Stimulated activated naive B cell treated with anti-CD40 and anti-IgM and Interleukin-4, amounts not matched to agents 10 μg/mL and 1 μg/mL and 100 μg/mL, for 72 hours (primary cell): ENCODE measurements around the gene TK2.

ENCODE experiments used
- ATAC-seq, 2 donors: fragments of 150-1000 bp; cut with Tn5 transposase; replicated peaks; 2 replicates each; pipeline ENCODE4 v1.10.0; 2021; ENCODE audit warnings: moderate library complexity in 1 of 2
- DNase-seq: peaks from one replicate; pipeline ENCODE4 v3.0.0; 2021
- H3K27ac Mint-ChIP-seq: one replicate; pipeline ENCODE4 v1.8.0; 2022; ENCODE audit warnings: mild to moderate bottlenecking, mixed read lengths
- H3K27me3 Mint-ChIP-seq, 2 donors: one replicate each; pipeline ENCODE4 v1.8.0; 2022; ENCODE audit warnings: mixed read lengths in 2 of 2
- H3K36me3 Mint-ChIP-seq, 2 donors: one replicate each; pipeline ENCODE4 v1.8.0; 2022; ENCODE audit warnings: mixed read lengths in 2 of 2, mild to moderate bottlenecking in 1 of 2
- H3K4me1 Mint-ChIP-seq, 2 donors: one replicate each; pipeline ENCODE4 v1.8.0; 2022; ENCODE audit warnings: mixed read lengths in 2 of 2, mild to moderate bottlenecking in 1 of 2
- H3K4me3 Mint-ChIP-seq, 2 donors: one replicate each; pipeline ENCODE4 v1.8.0; 2022; ENCODE audit warnings: mild to moderate bottlenecking in 2 of 2, mixed read lengths in 2 of 2, moderate library complexity in 1 of 2
- H3K9me3 Mint-ChIP-seq, 2 donors: one replicate each; pipeline ENCODE4 v1.8.0; 2022; ENCODE audit warnings: mixed read lengths in 2 of 2, mild to moderate bottlenecking in 1 of 2

Gene TK2

DNA sequence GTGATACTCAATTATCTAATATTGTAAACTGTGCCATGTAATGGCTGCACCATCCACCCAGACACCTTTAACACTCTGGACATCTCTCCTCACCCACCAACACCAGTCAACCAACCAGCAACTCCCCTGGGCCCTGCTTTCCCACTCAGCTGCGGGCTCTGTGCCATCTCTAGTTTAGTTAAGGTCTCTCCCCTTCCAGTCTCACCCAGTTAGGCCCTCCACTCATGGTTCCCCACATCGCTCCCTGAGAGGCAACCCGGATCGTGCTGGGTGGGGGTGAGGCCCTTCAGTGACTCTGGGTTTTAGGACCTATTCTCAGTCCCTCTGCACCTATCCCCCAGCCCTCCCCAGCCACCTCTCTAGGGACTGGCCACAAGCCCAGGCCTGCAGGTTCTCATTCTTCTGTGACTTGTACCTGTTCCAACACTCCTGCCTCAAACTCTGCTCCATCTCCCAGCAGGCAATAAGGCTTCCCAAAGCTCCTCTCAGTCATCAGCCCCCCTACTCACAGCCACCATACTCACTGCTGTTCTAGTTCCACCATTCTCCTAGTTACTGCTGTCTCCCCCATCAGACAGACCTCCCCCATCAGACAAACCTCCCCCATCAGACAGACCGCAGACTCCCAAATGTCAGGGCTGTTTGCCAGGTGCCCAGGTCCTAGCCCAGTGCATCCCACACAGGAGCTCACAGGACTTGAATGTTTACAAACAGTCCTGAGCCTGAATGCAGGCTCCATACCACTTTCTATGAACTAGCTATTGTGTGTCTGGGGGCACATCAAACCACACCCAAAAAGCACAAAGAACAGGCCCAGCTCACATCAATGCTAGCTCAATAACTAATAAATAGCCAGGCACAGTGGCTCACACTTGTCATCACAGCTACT lies 2.6 kb downstream of the TK2 start:
- Mint-ChIP-seq H3K9me3 (peaks cover 0 to under 1% of the 10 kb centered on the region in 2 donors), H3K27me3 (peaks cover 0 to 2% of the 10 kb centered on the region in 2 donors), H3K4me3 (no peak overlapping the region), H3K4me1 (peaks cover 54 to 72% of the 10 kb centered on the region in 2 donors), H3K36me3 (peaks cover under 1 to 2% of the 10 kb centered on the region in 2 donors), H3K27ac (no peak overlapping the region)
- ATAC-seq (no peak), DNase-seq (no peak)

- Mint-ChIP-seq H3K9me3 (no peaks in the 10 kb centered on the region), H3K4me3 (peak overlapping the region in 1 of 2 donors; percentile 22), H3K4me1 (peaks cover 48 to 69% of the 10 kb centered on the region in 2 donors), H3K27me3 (no peaks in the 10 kb centered on the region), H3K27ac (peak overlapping the region; percentile 63), H3K36me3 (no peaks in the 10 kb centered on the region)
- DNase-seq, result no peak
- ATAC-seq, result peak in 1 of 2 donors; percentile 33
These were observed 5.7 kb downstream of the TK2 start for GRCh38 chr16:66544016-66544757.

- ATAC-seq (no peak), DNase-seq (no peak)
- Mint-ChIP-seq H3K9me3 (no peaks in the 10 kb centered on the region), H3K4me3 (no peak overlapping the region), H3K4me1 (peaks cover 45 to 68% of the 10 kb centered on the region in 2 donors), H3K36me3 (no peaks in the 10 kb centered on the region), H3K27me3 (no peaks in the 10 kb centered on the region), H3K27ac (peak overlapping the region; percentile 63)
These were observed 6.4 kb downstream of the TK2 start for GRCh38 chr16:66543541-66543940.

DNA sequence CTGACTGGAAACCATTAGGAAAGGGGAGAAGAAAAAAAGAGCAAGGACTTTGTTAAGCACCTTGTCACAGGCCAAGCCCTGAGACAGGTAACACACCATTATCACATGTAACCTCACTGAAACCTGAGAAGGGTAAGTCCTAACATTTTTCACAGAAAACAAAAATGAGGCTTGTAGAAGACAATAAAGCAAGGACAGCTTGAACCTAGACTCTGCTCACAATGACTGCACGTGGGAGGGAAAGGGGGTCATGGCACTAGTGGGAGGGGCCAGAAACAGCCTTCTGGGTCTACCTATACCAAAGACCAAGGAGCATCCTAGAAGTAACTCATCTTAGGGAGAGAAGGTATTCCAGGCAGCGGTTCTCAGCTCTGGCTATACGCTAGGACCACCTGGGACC lies 7.5 kb downstream of the TK2 start:
- no peak for DNase-seq
- Mint-ChIP-seq H3K4me1 (peaks cover 41 to 66% of the 10 kb centered on the region in 2 donors), H3K27ac (no peak overlapping the region), H3K27me3 (peaks cover 0 to 5% of the 10 kb centered on the region in 2 donors), H3K4me3 (no peak overlapping the region), H3K9me3 (no peaks in the 10 kb centered on the region), H3K36me3 (peaks cover 3% of the 10 kb centered on the region in 2 donors)
- no peak for ATAC-seq

- H3K27me3 Mint-ChIP-seq, result peaks cover 0 to 5% of the 10 kb centered on the region in 2 donors
- no peak overlapping the region for H3K27ac Mint-ChIP-seq
- no peaks in the 10 kb centered on the region for H3K9me3 Mint-ChIP-seq
- DNase-seq, result no peak
- H3K4me1 Mint-ChIP-seq, result peaks cover 40 to 66% of the 10 kb centered on the region in 2 donors
- ATAC-seq, result no peak
- H3K36me3 Mint-ChIP-seq, result peaks cover 3% of the 10 kb centered on the region in 2 donors
- no peak overlapping the region for H3K4me3 Mint-ChIP-seq
These were observed 8.2 kb downstream of the TK2 start for GRCh38 chr16:66541388-66542355.

DNA sequence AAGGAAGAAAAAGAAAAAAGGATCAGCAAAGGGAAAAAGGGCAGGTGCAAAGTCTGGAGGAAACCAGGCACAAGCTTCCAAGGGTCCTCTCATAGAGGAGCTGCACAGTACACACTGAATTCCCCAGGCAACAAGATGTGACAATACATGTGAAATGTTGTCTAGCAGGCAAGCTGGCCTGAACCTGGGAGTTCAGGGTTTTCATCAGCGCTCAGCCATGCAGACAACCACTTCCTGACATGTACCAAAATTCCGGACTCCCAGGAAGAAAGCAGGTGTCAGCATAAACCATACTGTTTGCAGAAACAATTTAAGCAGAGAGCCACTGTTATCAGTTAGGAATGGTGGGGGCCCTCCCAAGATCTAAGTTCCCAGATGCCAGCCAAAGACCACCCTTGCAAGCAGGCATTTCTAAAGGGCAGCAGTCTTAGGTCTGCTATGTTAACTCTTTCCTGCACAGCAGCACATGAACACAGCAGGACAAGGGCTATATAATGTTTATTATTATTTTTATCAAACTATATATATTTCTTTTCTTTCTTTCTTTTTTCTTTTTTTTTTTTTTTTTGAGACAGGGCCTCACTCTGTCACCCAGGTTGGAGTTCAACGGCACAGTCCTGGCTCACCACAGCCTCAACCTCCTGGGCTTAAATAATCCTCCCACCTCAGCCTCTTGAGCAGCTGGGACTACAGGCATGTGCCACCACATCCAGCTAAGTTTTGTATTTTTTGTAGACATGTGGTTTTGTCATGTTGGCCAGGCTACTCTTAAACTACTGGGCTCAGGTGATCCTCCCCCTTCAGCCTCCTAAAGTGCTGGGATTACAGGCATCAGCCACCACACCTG lies 10.1 kb downstream of the TK2 start:
- peaks cover 3% of the 10 kb centered on the region in 2 donors for H3K36me3 Mint-ChIP-seq
- peaks cover 35 to 54% of the 10 kb centered on the region in 2 donors for H3K4me1 Mint-ChIP-seq
- no peak overlapping the region for H3K4me3 Mint-ChIP-seq
- ATAC-seq (peak; percentile 63 to 79), DNase-seq (no peak)
- no peaks in the 10 kb centered on the region for H3K9me3 Mint-ChIP-seq
- H3K27me3 Mint-ChIP-seq, result peaks cover 0 to 5% of the 10 kb centered on the region in 2 donors
- no peak overlapping the region for H3K27ac Mint-ChIP-seq

- H3K27ac Mint-ChIP-seq, result peak overlapping the region; percentile 42
- H3K9me3 Mint-ChIP-seq, result no peaks in the 10 kb centered on the region
- peaks cover 4 to 6% of the 10 kb centered on the region in 2 donors for H3K36me3 Mint-ChIP-seq
- H3K4me3 Mint-ChIP-seq, result peak overlapping the region in 1 of 2 donors; percentile 57
- no peak for ATAC-seq
- H3K27me3 Mint-ChIP-seq, result peaks cover 3 to 5% of the 10 kb centered on the region in 2 donors
- no peak for DNase-seq
- H3K4me1 Mint-ChIP-seq, result peaks cover 32 to 46% of the 10 kb centered on the region in 2 donors
These were observed 11.0 kb downstream of the TK2 start for GRCh38 chr16:66538910-66539309.

DNA sequence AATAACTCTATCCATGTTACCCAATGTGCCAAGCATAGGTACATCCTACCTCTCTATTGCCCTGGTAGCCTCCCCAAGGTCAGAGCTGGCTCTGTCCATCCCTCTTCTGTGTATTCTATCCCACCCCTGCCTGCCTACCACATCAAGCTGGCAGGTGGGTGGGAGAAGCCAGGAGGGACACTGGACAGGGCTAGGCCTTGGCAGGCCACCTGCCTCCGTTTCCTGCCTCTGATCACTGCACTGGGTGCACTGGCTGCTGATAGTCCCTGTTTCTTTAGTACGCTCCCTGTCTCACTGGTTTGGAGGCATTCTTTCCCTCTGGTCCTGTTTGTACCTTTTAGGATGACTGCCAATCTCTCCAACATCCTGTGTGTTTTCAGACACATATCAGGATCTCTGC lies 12.7 kb downstream of the TK2 start:
- no peak for ATAC-seq
- H3K4me3 Mint-ChIP-seq, result no peak overlapping the region
- H3K4me1 Mint-ChIP-seq, result peaks cover 28 to 40% of the 10 kb centered on the region in 2 donors
- H3K36me3 Mint-ChIP-seq, result peaks cover 4 to 6% of the 10 kb centered on the region in 2 donors
- DNase-seq, result no peak
- no peak overlapping the region for H3K27ac Mint-ChIP-seq
- no peaks in the 10 kb centered on the region for H3K9me3 Mint-ChIP-seq
- peaks cover 3 to 5% of the 10 kb centered on the region in 2 donors for H3K27me3 Mint-ChIP-seq

DNA sequence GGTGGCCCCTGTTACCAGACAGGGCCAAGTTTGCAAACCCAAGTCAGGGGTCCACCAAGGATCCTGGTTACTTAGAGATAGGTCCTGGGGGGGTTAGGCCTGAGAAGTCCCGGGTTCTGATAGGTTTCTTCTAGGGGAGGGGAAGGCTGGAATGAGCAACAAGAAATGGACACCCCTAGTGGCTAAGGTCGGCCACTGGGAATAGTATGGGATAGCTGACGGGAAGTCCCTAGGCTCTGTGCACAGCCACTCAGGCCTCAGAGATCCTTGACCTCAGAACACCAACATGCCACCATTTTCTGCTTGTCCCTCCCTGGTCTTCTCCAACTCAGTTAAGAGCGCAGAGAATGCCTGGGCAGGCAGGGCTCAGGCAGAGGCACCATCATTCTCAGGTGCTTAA lies 13.4 kb downstream of the TK2 start:
- no peak overlapping the region for H3K27ac Mint-ChIP-seq
- H3K4me3 Mint-ChIP-seq, result no peak overlapping the region
- no peaks in the 10 kb centered on the region for H3K9me3 Mint-ChIP-seq
- ATAC-seq (no peak), DNase-seq (no peak)
- peaks cover 3 to 5% of the 10 kb centered on the region in 2 donors for H3K27me3 Mint-ChIP-seq
- peaks cover 4 to 6% of the 10 kb centered on the region in 2 donors for H3K36me3 Mint-ChIP-seq
- H3K4me1 Mint-ChIP-seq, result peaks cover 28 to 40% of the 10 kb centered on the region in 2 donors

DNA sequence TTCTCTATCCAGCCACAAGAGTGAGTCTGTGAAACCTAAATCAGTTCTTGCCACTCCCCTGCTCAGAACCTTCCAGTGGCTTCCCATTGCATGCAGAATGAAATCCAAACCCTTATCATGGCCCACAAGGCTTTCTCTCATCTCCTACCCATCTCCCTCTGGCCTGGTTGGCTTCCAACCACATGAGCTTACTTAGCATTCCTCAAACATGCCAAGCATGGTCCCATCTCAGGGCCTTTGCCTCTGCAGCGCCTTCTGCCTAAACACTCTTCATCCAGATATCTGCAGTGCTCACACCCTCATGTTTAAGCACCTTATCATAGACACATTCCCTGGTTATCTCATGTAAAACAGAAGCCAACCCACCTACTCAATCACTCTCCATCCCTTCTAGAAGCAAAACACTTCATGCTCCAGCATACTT lies 15.5 kb downstream of the TK2 start:
- H3K27me3 Mint-ChIP-seq, result peaks cover 3 to 11% of the 10 kb centered on the region in 2 donors
- H3K36me3 Mint-ChIP-seq, result peaks cover 4 to 11% of the 10 kb centered on the region in 2 donors
- peaks cover 25 to 32% of the 10 kb centered on the region in 2 donors for H3K4me1 Mint-ChIP-seq
- no peak for ATAC-seq
- no peak overlapping the region for H3K4me3 Mint-ChIP-seq
- no peak overlapping the region for H3K27ac Mint-ChIP-seq
- DNase-seq, result no peak
- no peaks in the 10 kb centered on the region for H3K9me3 Mint-ChIP-seq

- Mint-ChIP-seq H3K4me3 (no peak overlapping the region), H3K27ac (no peak overlapping the region)
These were observed 20.4 kb downstream of the TK2 start for GRCh38 chr16:66529475-66529874.

DNA sequence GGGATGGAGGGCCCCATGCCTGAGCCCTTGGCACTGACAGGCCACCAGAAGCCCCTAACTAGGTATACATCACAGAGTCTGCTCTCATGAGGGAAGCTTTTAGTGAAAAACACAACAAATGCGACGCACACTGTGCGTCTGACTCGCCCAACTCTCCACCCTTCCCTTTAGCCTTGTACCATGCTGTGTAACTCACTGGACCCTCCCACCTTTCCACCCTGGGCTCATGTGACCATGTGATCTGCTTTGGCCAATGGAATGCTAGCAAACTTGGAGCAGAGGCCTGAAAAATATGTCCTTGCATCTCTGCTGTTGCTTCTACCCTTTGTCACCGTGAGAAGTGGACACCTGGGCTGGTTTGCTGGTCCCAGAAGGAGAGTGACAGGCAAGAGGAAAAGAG lies 21.6 kb downstream of the TK2 start:
- no peak for DNase-seq
- Mint-ChIP-seq H3K27ac (no peak overlapping the region), H3K9me3 (no peaks in the 10 kb centered on the region)

More at GRCh38 chr16:66529475-66529874, 20.4 kb downstream of the TK2 start:
- Mint-ChIP-seq H3K27me3 (peaks cover 2 to 6% of the 10 kb centered on the region in 2 donors), H3K9me3 (no peaks in the 10 kb centered on the region), H3K4me1 (peaks cover 27 to 46% of the 10 kb centered on the region in 2 donors), H3K36me3 (peaks cover 4 to 15% of the 10 kb centered on the region in 2 donors)
- no peak for DNase-seq
- no peak for ATAC-seq

More for the DNA sequence above, 21.6 kb downstream of the TK2 start:
- peaks cover 0 to 6% of the 10 kb centered on the region in 2 donors for H3K27me3 Mint-ChIP-seq
- peaks cover 31 to 58% of the 10 kb centered on the region in 2 donors for H3K4me1 Mint-ChIP-seq
- H3K36me3 Mint-ChIP-seq, result peaks cover 3 to 13% of the 10 kb centered on the region in 2 donors
- no peak for ATAC-seq
- no peak overlapping the region for H3K4me3 Mint-ChIP-seq
